GM21390 (cell line): ENCODE measurements around the gene CCDC27.
"Not testable (repeated sequence)": the region's sequence is repeated elsewhere in the genome, so short reads cannot be mapped to it uniquely, and the experiment has no call there.

Source experiments
- ATAC-seq: cut with Tn5 transposase; IDR thresholded peaks from one replicate; pipeline ENCODE4 v1.9.1; 2021; ENCODE audit not compliant: unreplicated experiment

CCDC27 gene

GRCh38 chr1:3717715-3718601 lies 34.3 kb upstream of the CCDC27 start:
- ATAC-seq = no peak

GRCh38 chr1:3718764-3719163 lies 33.5 kb upstream of the CCDC27 start:
- ATAC-seq = no peak

- no peak for ATAC-seq
Observed at GRCh38 chr1:3721955-3722465, 30.2 kb upstream of the CCDC27 start.

GRCh38 chr1:3722846-3723245 lies 29.4 kb upstream of the CCDC27 start:
- no peak for ATAC-seq

GRCh38 chr1:3724416-3725030 lies 27.7 kb upstream of the CCDC27 start:
- not testable (repeated sequence) for ATAC-seq

GRCh38 chr1:3725366-3725765 lies 26.9 kb upstream of the CCDC27 start:
- no peak for ATAC-seq

GRCh38 chr1:3727042-3727824 lies 25.0 kb upstream of the CCDC27 start:
- no peak for ATAC-seq

GRCh38 chr1:3727825-3728776 lies 24.1 kb upstream of the CCDC27 start:
- ATAC-seq = no peak

GRCh38 chr1:3729594-3730542 lies 22.4 kb upstream of the CCDC27 start:
- no peak for ATAC-seq

- ATAC-seq = no peak
Observed at GRCh38 chr1:3730543-3731247, 21.6 kb upstream of the CCDC27 start.

- ATAC-seq = no peak
Observed at GRCh38 chr1:3731583-3732433, 20.4 kb upstream of the CCDC27 start.

GRCh38 chr1:3732434-3733093 lies 19.7 kb upstream of the CCDC27 start:
- no peak for ATAC-seq

GRCh38 chr1:3733094-3733882 lies 19.0 kb upstream of the CCDC27 start:
- no peak for ATAC-seq

- no peak for ATAC-seq
Observed at GRCh38 chr1:3733883-3734589, 18.2 kb upstream of the CCDC27 start.

GRCh38 chr1:3734602-3735001 lies 17.6 kb upstream of the CCDC27 start:
- no peak for ATAC-seq
